Measurements from ENCODE around the gene WNT3A.

- TF ChIP-seq CTCF (IDR thresholded peaks at IDR 0.05; ENCODE audit: insufficient read depth, low read length) (no peak), REST (IDR thresholded peaks at IDR 0.05; ENCODE audit: insufficient replicate concordance, low read depth) (no peak), POLR2AphosphoS5 (IDR thresholded peaks at IDR 0.05; ENCODE audit: low read depth) (no peak)
Measured at GRCh38 chr1:228101614-228101993, 94.8 kb downstream of the WNT3A start.

Measured in HL-60 (cell line).